Measurements from ENCODE around the gene ALKBH4. TPM values are rescaled to one million over a fixed set of nuclear protein-coding genes. Genes with fewer than 3 reads are reported as not detected.
"Not testable (repeated sequence)": the region's sequence is repeated elsewhere in the genome, so short reads cannot be mapped to it uniquely, and the experiment has no call there.

The ALKBH4 gene
- total RNA-seq, 2 donors from 2014 or later: 7.1 to 7.2 TPM

DNA sequence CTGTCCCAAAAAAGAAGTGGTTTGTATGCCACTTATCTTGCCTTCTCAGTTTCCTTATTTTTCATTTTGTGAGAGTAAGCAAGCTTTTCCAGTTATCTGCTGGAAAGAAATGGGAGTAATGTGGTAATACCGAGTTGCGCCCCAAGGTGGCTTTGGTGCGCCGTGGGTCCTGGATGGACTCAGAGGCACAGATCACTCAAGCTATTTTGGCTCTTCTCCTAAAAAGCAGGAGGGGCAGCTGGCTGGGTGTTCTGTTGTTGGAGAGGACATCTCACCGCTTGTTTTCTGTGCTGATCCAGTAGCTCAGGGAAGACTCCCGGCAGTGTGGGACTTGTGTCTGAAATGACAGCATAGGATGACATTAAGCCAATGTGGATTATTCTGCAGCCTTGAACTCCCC is 52.1 kb downstream of the ALKBH4 start:
- intact Hi-C loops (cut with DNase I): no loop called here
- ATAC-seq: peak; percentile 72 to 81
- peak; percentile 49 for DNase-seq

DNA sequence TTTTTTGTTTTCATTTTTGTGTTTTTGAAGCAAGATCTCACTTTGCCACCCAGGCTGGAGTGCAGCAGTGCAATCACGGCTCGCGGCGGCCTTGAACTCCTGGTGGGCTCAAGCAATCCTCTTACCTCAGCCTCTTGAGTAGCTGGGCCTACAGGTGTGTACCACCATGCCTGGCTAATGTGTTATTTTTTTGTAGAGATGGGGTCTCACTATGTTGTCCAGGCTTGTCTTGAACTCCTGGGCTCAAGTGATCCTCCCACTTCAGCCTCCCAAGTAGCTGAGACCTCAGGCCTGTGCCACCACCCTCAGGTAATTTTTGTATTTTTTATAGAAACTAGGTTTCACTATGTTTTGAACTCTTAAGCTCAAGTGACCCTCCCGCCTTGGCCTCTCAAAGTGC is 53.7 kb downstream of the ALKBH4 start:
- intact Hi-C loops (cut with DNase I): no loop called here
- ATAC-seq: no peak

DNA sequence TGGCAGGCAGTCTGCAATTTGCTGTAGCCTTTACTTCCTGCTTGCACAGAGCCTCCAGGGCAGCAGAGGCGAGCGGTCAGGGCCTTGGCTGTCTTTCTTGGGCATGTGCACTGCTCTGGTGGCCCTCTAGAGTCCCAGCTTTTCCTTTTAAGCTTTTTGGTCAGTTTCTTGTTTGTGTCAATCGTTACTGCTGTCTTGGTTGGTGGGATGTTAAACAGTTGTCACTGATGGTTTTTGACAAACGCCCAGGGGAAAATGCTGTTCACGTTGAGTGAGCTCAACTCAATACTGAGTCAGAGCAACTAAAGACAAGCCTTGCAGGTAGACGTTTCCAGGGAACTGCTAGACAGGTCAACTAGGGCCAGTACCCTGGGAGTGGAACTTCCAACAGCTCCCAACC is 54.5 kb downstream of the ALKBH4 start:
- DNase-seq (no peak), ATAC-seq (no peak)
- intact Hi-C loops (cut with DNase I): no loop called here

More for the DNA sequence above, 53.7 kb downstream of the ALKBH4 start:
- DNase-seq: no peak

DNA sequence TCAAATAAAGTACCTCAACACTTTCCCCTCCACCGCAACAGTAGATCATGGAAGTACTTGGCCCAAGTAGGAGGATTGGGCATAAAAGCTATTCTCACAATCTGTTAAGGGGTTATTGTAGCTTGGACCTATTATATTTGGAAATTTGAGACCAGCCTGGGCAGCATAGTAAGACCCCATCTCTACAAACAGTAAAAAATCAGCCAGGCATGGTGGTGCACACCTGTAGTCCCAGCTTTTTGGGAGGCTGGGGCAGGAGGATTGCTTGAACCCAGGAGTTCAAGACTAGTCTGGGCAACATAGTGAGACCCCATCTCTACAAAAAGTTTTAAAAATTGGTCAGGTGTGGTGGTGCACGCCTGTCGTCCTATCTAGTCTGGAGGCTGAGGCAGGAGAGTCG is 55.3 kb downstream of the ALKBH4 start:
- ATAC-seq (no peak), DNase-seq (no peak)
- intact Hi-C loops (cut with DNase I): no loop called here

DNA sequence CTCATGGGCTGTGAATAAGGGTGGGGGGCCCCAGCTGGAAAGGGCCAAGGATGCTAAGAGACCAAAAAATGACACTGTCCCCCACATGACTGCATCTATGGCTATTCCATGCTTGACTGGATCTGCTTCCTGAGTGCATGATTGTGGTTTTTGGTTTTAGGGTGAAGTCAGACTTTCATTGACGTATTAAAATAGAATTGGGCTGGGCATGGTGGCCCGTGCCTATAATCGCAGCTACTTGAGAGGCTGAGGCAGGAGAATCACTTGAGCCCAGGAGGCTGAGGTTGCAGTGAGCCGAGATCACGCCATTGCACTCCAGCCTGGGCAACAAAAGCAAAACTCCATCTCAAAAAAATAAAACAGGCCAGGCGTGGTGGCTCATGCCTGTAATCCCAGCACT is 56.1 kb downstream of the ALKBH4 start:
- DNase-seq; intact Hi-C loops (cut with DNase I); ATAC-seq: not testable (repeated sequence)

DNA sequence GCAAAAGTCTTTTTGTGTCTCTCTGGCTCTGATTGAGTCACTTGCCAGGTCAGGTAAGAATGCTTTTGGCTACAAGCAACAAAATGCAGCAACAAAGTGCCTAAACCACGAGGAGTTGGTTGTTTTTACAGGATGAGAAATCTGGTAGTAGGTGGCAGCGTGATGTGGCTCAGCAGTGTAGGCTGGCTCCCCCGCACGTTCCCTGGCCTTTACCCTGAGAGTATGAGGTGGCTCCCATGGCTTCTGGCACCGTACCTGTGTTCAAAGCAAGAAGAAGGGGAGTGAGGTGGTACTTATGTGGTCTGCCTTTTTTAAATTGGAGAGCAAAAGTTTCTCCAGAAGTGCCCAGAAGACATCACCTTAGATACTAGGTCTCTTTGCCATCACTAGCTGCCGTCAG is 56.8 kb downstream of the ALKBH4 start:
- ATAC-seq (no peak), DNase-seq (no peak)
- intact Hi-C loops (cut with DNase I): no loop called here

Small RNA genes lying within 50 kb of the gene (microRNA-seq; reads per million reads assigned to microRNA genes)
- gene MIR4467: 0 to 0.27 reads per million in 2 donors
- gene MIR5090: 0 reads per million in 2 donors

Other genes with a start within 250 kb of the ALKBH4 start
- 1 to 10 TPM; 2.4 to 3.0 TPM for gene SH2B2, start 178.0 kb downstream of the ALKBH4 start, total RNA-seq
- not detected for gene SPDYE6, start 108.4 kb downstream of the ALKBH4 start, total RNA-seq
- gene PRKRIP1, start 68.5 kb downstream of the ALKBH4 start, total RNA-seq: 10 to 100 TPM; 12.9 to 19.7 TPM
- 10 to 100 TPM in 1 of 2 donors, 1 to 10 TPM in 1; 6.0 to 12.1 TPM for gene ORAI2, start 31.3 kb downstream of the ALKBH4 start, total RNA-seq
- 10 to 100 TPM in 1 of 2 donors, 1 to 10 TPM in 1; 9.8 to 12.2 TPM for gene LRWD1, start 121 bp upstream of the ALKBH4 start, total RNA-seq
- 10 to 100 TPM; 42.9 to 52.7 TPM for gene POLR2J, start 14.1 kb upstream of the ALKBH4 start, total RNA-seq
- 10 to 100 TPM in 1 of 2 donors, 1 to 10 TPM in 1; 3.2 to 14.3 TPM for gene RASA4B, start 52.9 kb upstream of the ALKBH4 start, total RNA-seq
- 1 to 10 TPM; 2.9 to 3.1 TPM for gene UPK3BL2, start 78.8 kb upstream of the ALKBH4 start, total RNA-seq
- not detected for gene SPDYE2, start 86.4 kb upstream of the ALKBH4 start, total RNA-seq
- 10 to 100 TPM in 1 of 2 donors, 1 to 10 TPM in 1; 9.2 to 14.6 TPM for gene POLR2J3, start 107.7 kb upstream of the ALKBH4 start, total RNA-seq
- gene RASA4, start 151.9 kb upstream of the ALKBH4 start, total RNA-seq: 10 to 100 TPM; 16.2 to 33.5 TPM
- gene UPK3BL1, start 177.9 kb upstream of the ALKBH4 start, total RNA-seq: 10 to 100 TPM in 1 of 2 donors, 1 to 10 TPM in 1; 8.3 to 19.2 TPM
- not detected for gene SPDYE2B, start 185.5 kb upstream of the ALKBH4 start, total RNA-seq
- gene POLR2J2, start 206.8 kb upstream of the ALKBH4 start, total RNA-seq: 1 to 10 TPM; 1.9 to 4.2 TPM

Data from left cardiac atrium (tissue), 4 donors.